ENCODE measurements around the gene KLK3.

KLK3 gene

DNA sequence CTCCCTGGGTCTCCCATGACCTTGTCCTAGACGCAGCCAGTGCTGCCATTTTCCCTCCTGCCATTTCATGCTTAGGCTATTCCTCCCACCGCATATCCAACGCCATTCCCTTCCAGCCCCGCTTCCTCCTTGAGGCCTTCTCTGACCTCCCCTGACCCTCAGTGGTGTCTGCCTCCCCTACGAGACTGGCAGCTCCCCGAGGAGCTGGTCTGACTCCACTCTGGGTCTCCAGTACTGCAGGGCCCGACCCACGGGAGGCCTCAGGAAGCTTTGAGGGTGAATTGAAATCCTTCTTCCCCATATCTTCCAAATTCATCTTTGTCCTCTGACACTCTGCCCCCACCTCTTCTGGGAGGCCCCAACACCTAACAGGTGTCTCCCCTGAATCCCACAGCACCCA, 22.0 kb upstream of the KLK3 start:
- Histone ChIP-seq H3K23ac (ENCODE audit: low read length) (no peak overlapping the region), H3K27ac (ENCODE audit: low read depth, low read length) (no peak overlapping the region), H3K36me3 (ENCODE audit: control insufficient read depth, insufficient read depth, low read length) (no peaks in the 10 kb centered on the region), H3K79me2 (ENCODE audit: control insufficient read depth, insufficient read depth, low read length) (no peaks in the 10 kb centered on the region), H3K9ac (ENCODE audit: low read length) (no peak overlapping the region), H3K4me3 (ENCODE audit: low read length) (no peak overlapping the region), H2BK120ac (ENCODE audit: low read depth, low read length) (no peak overlapping the region), H3K4me1 (ENCODE audit: control insufficient read depth, low read depth, low read length) (no peaks in the 10 kb centered on the region), H3K56ac (ENCODE audit: low read length) (no peak overlapping the region), H3K18ac (ENCODE audit: low read length) (no peak overlapping the region), H2BK5ac (ENCODE audit: low read length) (no peak overlapping the region), H2AK5ac (ENCODE audit: low read length) (no peak overlapping the region), H2BK15ac (replicated peaks; ENCODE audit: low read depth) (no peak overlapping the region), H3K4me2 (ENCODE audit: low read length) (no peak overlapping the region), H3K27me3 (ENCODE audit: insufficient read depth, low read length, poor library complexity) (peaks cover 2% of the 10 kb centered on the region), H4K5ac (ENCODE audit: low read length) (no peak overlapping the region), H4K8ac (ENCODE audit: low read depth, low read length) (no peak overlapping the region), H3K4ac (ENCODE audit: low read depth, low read length) (no peak overlapping the region), H3K79me1 (ENCODE audit: low read length) (no peaks in the 10 kb centered on the region)
- WGBS (ENCODE audit: extremely low coverage, insufficient coverage, low lambda C conversion rate), result no CpG with 5 or more reads among the region's 8 CpGs
- DNase-seq, result no peak

DNA sequence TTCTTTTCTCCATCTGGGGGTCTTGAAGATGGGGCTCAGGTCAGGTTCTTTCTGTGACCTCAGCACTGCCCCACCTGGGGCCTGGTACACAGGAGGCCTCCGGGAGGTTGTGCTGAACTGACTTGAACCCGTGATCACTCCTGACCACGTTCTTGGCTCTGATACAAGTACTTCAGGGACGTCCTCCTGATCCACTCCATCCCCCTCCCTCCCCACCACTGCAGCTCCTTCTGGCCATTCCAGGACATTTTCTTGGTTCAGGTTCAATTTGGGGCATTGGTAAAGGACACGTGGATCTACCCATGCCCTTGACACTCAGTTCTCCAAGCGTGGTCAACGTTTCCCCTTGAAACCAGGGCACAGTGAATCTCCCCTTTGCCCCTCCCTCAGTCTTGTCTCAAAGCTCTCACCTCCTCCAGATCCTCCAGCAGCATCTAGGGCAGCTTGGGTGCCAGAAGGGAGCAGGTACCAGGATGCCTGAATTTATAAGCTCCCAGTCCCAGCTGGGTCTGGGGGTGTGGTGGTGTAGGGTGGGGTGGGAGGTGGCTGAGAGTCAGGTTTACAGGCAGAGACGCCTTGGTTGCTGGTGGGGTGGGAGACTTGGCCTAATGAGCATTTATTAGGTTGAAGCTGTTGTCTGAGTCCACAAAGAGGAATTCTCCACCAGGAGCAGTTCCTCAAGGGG, 21.5 kb upstream of the KLK3 start, which contains the start of gene KLK15:
Gene KLK15, minus strand, starts transcription at position 458 of the 685 bp plus-strand sequence. CDS start 2,082 bp downstream, outside the sequence.
- Histone ChIP-seq H3K27me3 (ENCODE audit: insufficient read depth, low read length, poor library complexity) (peaks cover 2% of the 10 kb centered on the region), H2BK120ac (ENCODE audit: low read depth, low read length) (no peak within 1 kb of the TSS), H3K79me2 (ENCODE audit: control insufficient read depth, insufficient read depth, low read length) (no peaks in the 10 kb centered on the region), H3K23ac (ENCODE audit: low read length) (no peak within 1 kb of the TSS), H3K4me1 (ENCODE audit: control insufficient read depth, low read depth, low read length) (no peaks in the 10 kb centered on the region), H3K4me2 (ENCODE audit: low read length) (no peak within 1 kb of the TSS), H3K4me3 (ENCODE audit: low read length) (no peak within 1 kb of the TSS), H4K8ac (ENCODE audit: low read depth, low read length) (no peak within 1 kb of the TSS), H3K79me1 (ENCODE audit: low read length) (no peaks in the 10 kb centered on the region), H2AK5ac (ENCODE audit: low read length) (no peak within 1 kb of the TSS), H3K36me3 (ENCODE audit: control insufficient read depth, insufficient read depth, low read length) (no peaks in the 10 kb centered on the region), H4K5ac (ENCODE audit: low read length) (no peak within 1 kb of the TSS), H2BK15ac (replicated peaks; ENCODE audit: low read depth) (no peak within 1 kb of the TSS), H2BK5ac (ENCODE audit: low read length) (no peak within 1 kb of the TSS), H3K18ac (ENCODE audit: low read length) (no peak within 1 kb of the TSS), H3K9ac (ENCODE audit: low read length) (no peak within 1 kb of the TSS), H3K4ac (ENCODE audit: low read depth, low read length) (no peak within 1 kb of the TSS), H3K56ac (ENCODE audit: low read length) (no peak within 1 kb of the TSS), H3K27ac (ENCODE audit: low read depth, low read length) (no peak within 1 kb of the TSS)
- no peak for DNase-seq
- no CpG with 5 or more reads among the region's 8 CpGs for WGBS (ENCODE audit: extremely low coverage, insufficient coverage, low lambda C conversion rate)

DNA sequence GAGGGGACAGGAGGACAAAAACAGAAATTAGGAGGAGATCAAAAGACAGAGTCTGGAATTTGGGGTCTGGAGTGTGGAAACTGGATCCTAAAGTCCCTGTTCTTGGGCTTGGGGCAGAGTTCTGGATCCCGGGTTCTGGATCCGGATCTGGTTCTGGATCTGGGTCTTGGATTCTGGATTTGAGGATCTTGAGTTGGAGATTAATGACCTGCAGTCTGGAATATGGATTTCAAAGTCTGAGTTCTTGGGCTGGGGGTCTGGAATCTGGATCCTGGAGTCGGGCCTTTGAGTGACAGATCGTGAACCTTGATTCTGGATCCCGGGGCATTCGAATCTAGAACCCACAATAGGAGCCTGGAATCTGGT, 20.9 kb upstream of the KLK3 start:
- DNase-seq, result no peak
- Histone ChIP-seq H3K79me1 (ENCODE audit: low read length) (no peaks in the 10 kb centered on the region), H3K4ac (ENCODE audit: low read depth, low read length) (no peak overlapping the region), H3K27ac (ENCODE audit: low read depth, low read length) (no peak overlapping the region), H2BK5ac (ENCODE audit: low read length) (no peak overlapping the region), H3K4me3 (ENCODE audit: low read length) (no peak overlapping the region), H3K79me2 (ENCODE audit: control insufficient read depth, insufficient read depth, low read length) (no peaks in the 10 kb centered on the region), H3K18ac (ENCODE audit: low read length) (no peak overlapping the region), H3K56ac (ENCODE audit: low read length) (no peak overlapping the region), H3K4me2 (ENCODE audit: low read length) (no peak overlapping the region), H3K36me3 (ENCODE audit: control insufficient read depth, insufficient read depth, low read length) (no peaks in the 10 kb centered on the region), H3K23ac (ENCODE audit: low read length) (no peak overlapping the region), H2AK5ac (ENCODE audit: low read length) (no peak overlapping the region), H4K5ac (ENCODE audit: low read length) (no peak overlapping the region), H3K9ac (ENCODE audit: low read length) (no peak overlapping the region), H3K27me3 (ENCODE audit: insufficient read depth, low read length, poor library complexity) (peaks cover 2% of the 10 kb centered on the region), H2BK120ac (ENCODE audit: low read depth, low read length) (no peak overlapping the region), H2BK15ac (replicated peaks; ENCODE audit: low read depth) (no peak overlapping the region), H4K8ac (ENCODE audit: low read depth, low read length) (no peak overlapping the region), H3K4me1 (ENCODE audit: control insufficient read depth, low read depth, low read length) (no peaks in the 10 kb centered on the region)
- no CpG with 5 or more reads among the region's 6 CpGs for WGBS (ENCODE audit: extremely low coverage, insufficient coverage, low lambda C conversion rate)

DNA sequence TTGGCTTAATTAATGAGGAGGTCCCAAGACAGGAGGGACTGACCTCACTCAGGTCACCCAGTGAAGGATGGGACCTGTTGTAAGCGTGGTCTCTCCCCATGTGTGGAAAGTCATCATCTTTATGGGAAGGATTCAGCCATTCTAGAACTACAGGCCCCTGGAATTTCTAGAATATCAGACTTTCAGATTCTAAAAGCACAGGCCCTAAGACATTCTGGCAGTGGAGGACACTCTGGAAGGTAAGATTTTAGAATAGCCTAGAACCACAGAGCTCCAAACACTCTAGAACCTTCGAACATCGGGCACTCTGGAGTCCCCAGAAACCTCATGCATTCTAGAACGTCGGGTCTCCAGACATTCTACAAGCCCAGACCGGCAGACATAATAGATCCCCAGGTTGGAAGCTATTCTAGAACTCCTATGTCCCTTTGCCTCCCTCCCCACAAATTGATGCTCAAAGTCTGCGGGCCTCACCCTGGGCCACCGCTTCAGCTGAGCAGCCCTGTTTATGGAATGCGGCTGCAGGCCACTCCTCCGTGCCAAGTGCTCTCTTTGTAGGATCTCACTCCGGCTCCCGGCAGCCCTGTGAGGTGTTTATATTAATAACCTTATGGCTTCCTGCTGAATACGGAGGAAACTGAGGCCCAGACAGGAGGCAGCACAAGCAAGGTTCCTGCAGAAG, 19.5 kb upstream of the KLK3 start:
- Histone ChIP-seq H3K27ac (ENCODE audit: low read depth, low read length) (no peak overlapping the region), H3K4me2 (ENCODE audit: low read length) (peak overlapping the region; percentile 31), H3K36me3 (ENCODE audit: control insufficient read depth, insufficient read depth, low read length) (no peaks in the 10 kb centered on the region), H3K4ac (ENCODE audit: low read depth, low read length) (no peak overlapping the region), H2BK120ac (ENCODE audit: low read depth, low read length) (no peak overlapping the region), H3K79me2 (ENCODE audit: control insufficient read depth, insufficient read depth, low read length) (no peaks in the 10 kb centered on the region), H3K23ac (ENCODE audit: low read length) (no peak overlapping the region), H3K79me1 (ENCODE audit: low read length) (no peaks in the 10 kb centered on the region), H4K5ac (ENCODE audit: low read length) (no peak overlapping the region), H3K9ac (ENCODE audit: low read length) (peak overlapping the region; percentile 88), H4K8ac (ENCODE audit: low read depth, low read length) (no peak overlapping the region), H2BK5ac (ENCODE audit: low read length) (no peak overlapping the region), H3K18ac (ENCODE audit: low read length) (no peak overlapping the region), H3K27me3 (ENCODE audit: insufficient read depth, low read length, poor library complexity) (peaks cover 2% of the 10 kb centered on the region), H3K4me3 (ENCODE audit: low read length) (peak overlapping the region; percentile 78), H3K56ac (ENCODE audit: low read length) (peak overlapping the region; percentile 95), H2BK15ac (replicated peaks; ENCODE audit: low read depth) (no peak overlapping the region), H2AK5ac (ENCODE audit: low read length) (no peak overlapping the region), H3K4me1 (ENCODE audit: control insufficient read depth, low read depth, low read length) (no peaks in the 10 kb centered on the region)
- no peak for DNase-seq
- WGBS (ENCODE audit: extremely low coverage, insufficient coverage, low lambda C conversion rate), result no CpG with 5 or more reads among the region's 13 CpGs

DNA sequence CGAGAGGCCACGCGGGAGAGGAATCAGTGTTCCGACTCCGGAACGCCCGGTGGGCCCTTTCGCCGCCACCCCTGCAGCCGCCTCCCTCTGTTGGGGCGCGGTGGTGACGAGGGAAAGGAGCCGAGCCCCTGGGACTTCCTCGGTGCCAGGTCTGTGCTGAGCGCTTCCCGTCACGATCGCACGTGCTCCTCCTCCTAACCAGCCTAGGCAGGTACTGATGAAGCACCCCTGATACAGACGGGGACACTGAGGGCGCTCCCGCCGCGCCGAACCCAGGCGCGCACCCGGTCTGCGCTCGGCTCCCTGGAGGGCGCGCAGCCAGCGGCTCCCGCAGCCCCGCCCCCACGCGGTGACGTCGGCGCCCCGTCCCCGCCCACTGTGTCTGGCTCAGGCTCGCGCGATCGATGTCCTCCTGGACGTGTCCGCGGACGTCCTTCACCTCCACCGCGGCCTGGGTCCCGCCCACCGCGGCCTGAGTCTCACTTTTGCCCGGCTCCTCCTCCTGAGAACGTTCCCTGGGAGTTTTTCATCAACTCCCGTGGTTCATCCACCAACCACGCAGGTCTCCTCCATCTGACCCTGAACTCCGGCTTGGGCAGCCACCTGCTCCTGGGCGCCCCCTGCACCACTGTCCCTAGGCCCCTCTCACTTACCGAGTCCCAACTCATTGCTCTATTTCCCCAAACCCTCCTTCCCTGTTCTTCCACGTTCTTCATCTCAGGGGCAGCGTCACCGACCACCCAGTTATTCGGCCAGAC, 18.8 kb upstream of the KLK3 start:
- Histone ChIP-seq H2BK5ac (ENCODE audit: low read length) (no peak overlapping the region), H3K27ac (ENCODE audit: low read depth, low read length) (no peak overlapping the region), H3K36me3 (ENCODE audit: control insufficient read depth, insufficient read depth, low read length) (no peaks in the 10 kb centered on the region), H3K18ac (ENCODE audit: low read length) (no peak overlapping the region), H3K4me3 (ENCODE audit: low read length) (peak overlapping the region; percentile 78), H3K4ac (ENCODE audit: low read depth, low read length) (no peak overlapping the region), H3K23ac (ENCODE audit: low read length) (no peak overlapping the region), H3K4me2 (ENCODE audit: low read length) (peak overlapping the region; percentile 73), H3K9ac (ENCODE audit: low read length) (peak overlapping the region; percentile 88), H2BK15ac (replicated peaks; ENCODE audit: low read depth) (no peak overlapping the region), H4K5ac (ENCODE audit: low read length) (no peak overlapping the region), H3K27me3 (ENCODE audit: insufficient read depth, low read length, poor library complexity) (peaks cover 2% of the 10 kb centered on the region), H3K79me2 (ENCODE audit: control insufficient read depth, insufficient read depth, low read length) (no peaks in the 10 kb centered on the region), H2AK5ac (ENCODE audit: low read length) (no peak overlapping the region), H3K79me1 (ENCODE audit: low read length) (no peaks in the 10 kb centered on the region), H3K56ac (ENCODE audit: low read length) (peak overlapping the region; percentile 95), H2BK120ac (ENCODE audit: low read depth, low read length) (no peak overlapping the region), H4K8ac (ENCODE audit: low read depth, low read length) (no peak overlapping the region), H3K4me1 (ENCODE audit: control insufficient read depth, low read depth, low read length) (no peaks in the 10 kb centered on the region)
- DNase-seq, result peak; percentile 67
- WGBS (ENCODE audit: extremely low coverage, insufficient coverage, low lambda C conversion rate), result no CpG with 5 or more reads among the region's 67 CpGs

All from mesendoderm (in vitro differentiated cells).